GM12872 (cell line): ENCODE data around the gene PM20D1.

Experiments used
- CTCF ChIP-seq: IDR thresholded peaks from 3 replicates; pipeline ENCODE4 v1.5.1; 2011; ENCODE audit warnings: low read depth, mild to moderate bottlenecking, low read length, moderate library complexity; ENCODE audit not compliant: insufficient read depth

PM20D1 gene

GRCh38 chr1:205792481-205792881 is 57.5 kb downstream of the PM20D1 start:
- no peak for TF ChIP-seq CTCF

- peak; percentile 92 for TF ChIP-seq CTCF
Observed at GRCh38 chr1:205791568-205792180, 58.3 kb downstream of the PM20D1 start.

GRCh38 chr1:205787287-205787916 is 62.5 kb downstream of the PM20D1 start:
- TF ChIP-seq CTCF, result no peak

- TF ChIP-seq CTCF, result no peak
Observed at GRCh38 chr1:205786601-205787000, 63.3 kb downstream of the PM20D1 start.

GRCh38 chr1:205785446-205785845 is 64.5 kb downstream of the PM20D1 start:
- no peak for TF ChIP-seq CTCF

GRCh38 chr1:205783904-205784303 is 66.0 kb downstream of the PM20D1 start:
- no peak for TF ChIP-seq CTCF

GRCh38 chr1:205783433-205783795 is 66.5 kb downstream of the PM20D1 start:
- TF ChIP-seq CTCF, result no peak
